GM12801 (cell line): ENCODE results near the gene JSRP1.

Source experiments
- CTCF ChIP-seq: IDR thresholded peaks from one replicate; pipeline ENCODE4 v1.5.1; 2011; ENCODE audit warnings: control low read depth; ENCODE audit not compliant: insufficient read length; ENCODE audit errors: extremely low read depth

JSRP1 gene

GRCh38 chr19:2239771-2240770, 16.1 kb downstream of the JSRP1 start:
- no peak for TF ChIP-seq CTCF

- TF ChIP-seq CTCF: no peak
Observed at GRCh38 chr19:2239173-2239572, 17.0 kb downstream of the JSRP1 start.

- TF ChIP-seq CTCF: no peak
Observed at GRCh38 chr19:2237869-2238153, 18.4 kb downstream of the JSRP1 start.

- TF ChIP-seq CTCF: no peak
Observed at GRCh38 chr19:2237051-2237868, 19.0 kb downstream of the JSRP1 start.

- peak; percentile 51 for TF ChIP-seq CTCF
Observed at GRCh38 chr19:2236314-2237050, 19.7 kb downstream of the JSRP1 start, which contains the start of the genes PLEKHJ1 and SF3A2. Gene PLEKHJ1 (minus strand): TSS chr19:2236329. CDS start chr19:2236248, 81 bp downstream. Gene SF3A2 (plus strand): TSS chr19:2236824. CDS start chr19:2243419, 6,595 bp downstream.

GRCh38 chr19:2236064-2236313, 20.2 kb downstream of the JSRP1 start:
- TF ChIP-seq CTCF: no peak
